Spinal cord (tissue), 10 donors: ENCODE results near the gene ENTPD8. TPM values are rescaled to one million over a fixed set of nuclear protein-coding genes. Genes with fewer than 3 reads are reported as not detected.
"Not testable (repeated sequence)": the region's sequence is repeated elsewhere in the genome, so short reads cannot be mapped to it uniquely, and the experiment has no call there.

ENCODE experiments used
- DNase-seq, 6 donors: peaks; one replicate each; pipeline versions ENCODE4 v3.0.0 to v3.0.0-alpha.2; 2013 to 2015; ENCODE audit warnings: low spot score in 6 of 6, low read depth in 4 of 6
- H3K27ac ChIP-seq: one replicate; pipeline ENCODE4 v1.5.1; 2013; ENCODE audit warnings: low read depth, low read length, control low read depth
- H3K27me3 ChIP-seq: one replicate; pipeline ENCODE4 v1.6.1; 2013; ENCODE audit warnings: low read length; ENCODE audit not compliant: control insufficient read depth, insufficient read depth
- H3K36me3 ChIP-seq: one replicate; pipeline ENCODE4 v1.6.1; 2013; ENCODE audit warnings: low read length; ENCODE audit not compliant: control insufficient read depth, insufficient read depth
- H3K4me1 ChIP-seq: one replicate; pipeline ENCODE4 v1.6.1; 2013; ENCODE audit warnings: low read length; ENCODE audit not compliant: control insufficient read depth, insufficient read depth
- H3K4me3 ChIP-seq: one replicate; pipeline ENCODE4 v1.5.1; 2013; ENCODE audit warnings: low read depth, low read length, control low read depth
- H3K9me3 ChIP-seq: one replicate; pipeline ENCODE4 v1.6.1; 2013; ENCODE audit warnings: low read length; ENCODE audit not compliant: control insufficient read depth, insufficient read depth
- WGBS: methylation state at CpG from one replicate; pipeline ENCODE4 v1.1.5; 2013; ENCODE audit warnings: missing lambda C conversion rate; ENCODE audit not compliant: insufficient coverage; 5-methylcytosine and 5-hydroxymethylcytosine counted together
- polyA plus RNA-seq, 2 donors: library from polyadenylated mRNA; unstranded; fragments of 120-200 nt; gene quantifications; one replicate each; pipeline ENCODE4 v1.2.1, GENCODE V29; 2013; ENCODE audit not compliant: insufficient read length in 2 of 2
- total RNA-seq, 2 donors: library from RNA; depleted of rRNA in 1 of 2; stranded (reverse); fragments of 120-200 nt in 1 of 2; fragments of >200 nt in 1 of 2; gene quantifications; one replicate each; pipeline versions ENCODE4 v1.2.3 to v1.2.4, GENCODE V29; 2013 to 2014
- donor health status: healthy.

The ENTPD8 gene
- total and polyA plus RNA-seq, 4 donors, result 0.39 to 1.1 (median 0.90) TPM; not detected in 1

- no peaks in the 10 kb centered on the region for H3K9me3 ChIP-seq
- H3K27ac ChIP-seq, result no peak overlapping the region
- no peak overlapping the region for H3K4me3 ChIP-seq
- WGBS, result 64% methylated on average over 34 of the region's 34 CpGs
- no peak for DNase-seq
- peaks cover 32% of the 10 kb centered on the region for H3K4me1 ChIP-seq
- H3K27me3 ChIP-seq, result no peaks in the 10 kb centered on the region
- peaks cover 84% of the 10 kb centered on the region for H3K36me3 ChIP-seq
These were observed 53.9 kb downstream of the ENTPD8 start for GRCh38 chr9:137387114-137387890.

GRCh38 chr9:137386507-137387113 lies 54.5 kb downstream of the ENTPD8 start:
- H3K4me1 ChIP-seq, result peaks cover 32% of the 10 kb centered on the region
- 77% methylated on average over 12 of the region's 12 CpGs for WGBS
- H3K27ac ChIP-seq, H3K4me3 ChIP-seq, H3K9me3 ChIP-seq, H3K27me3 ChIP-seq, DNase-seq: not testable (repeated sequence)
- peaks cover 84% of the 10 kb centered on the region for H3K36me3 ChIP-seq

- 88% methylated on average over 19 of the region's 26 CpGs for WGBS
- DNase-seq, result no peak
These were observed 56.0 kb downstream of the ENTPD8 start for GRCh38 chr9:137385061-137385655.

More at GRCh38 chr9:137385061-137385655, 56.0 kb downstream of the ENTPD8 start:
- Histone ChIP-seq H3K27me3 (no peaks in the 10 kb centered on the region), H3K4me3 (no peak overlapping the region), H3K9me3 (no peaks in the 10 kb centered on the region), H3K4me1 (peaks cover 25% of the 10 kb centered on the region), H3K36me3 (peaks cover 75% of the 10 kb centered on the region), H3K27ac (no peak overlapping the region)

Other genes with a start within 250 kb of the ENTPD8 start
- gene TPRN, start 240.6 kb downstream of the ENTPD8 start, total RNA-seq, result 1 to 10 TPM; 6.7 to 9.2 TPM
- gene TPRN, start 240.6 kb downstream of the ENTPD8 start, polyA plus RNA-seq, result 10 to 100 TPM; 24.9 to 30.8 TPM
- 10 to 100 TPM; 28.5 to 34.1 TPM for gene TMEM203, start 235.7 kb downstream of the ENTPD8 start, total RNA-seq
- 10 to 100 TPM; 48.8 to 50.7 TPM for gene TMEM203, start 235.7 kb downstream of the ENTPD8 start, polyA plus RNA-seq
- gene NDOR1, start 235.7 kb downstream of the ENTPD8 start, total RNA-seq, result 1 to 10 TPM; 3.2 to 6.1 TPM
- gene NDOR1, start 235.7 kb downstream of the ENTPD8 start, polyA plus RNA-seq, result 10 to 100 TPM; 18.5 to 23.8 TPM
- gene RNF208, start 219.1 kb downstream of the ENTPD8 start, total RNA-seq, result 1 to 10 TPM; 2.0 to 3.0 TPM
- 10 to 100 TPM; 64.3 to 66.6 TPM for gene RNF208, start 219.1 kb downstream of the ENTPD8 start, polyA plus RNA-seq
- under 1 TPM; 0.69 to 0.94 TPM for gene CYSRT1, start 216.2 kb downstream of the ENTPD8 start, total RNA-seq
- gene CYSRT1, start 216.2 kb downstream of the ENTPD8 start, polyA plus RNA-seq, result 1 to 10 TPM; 3.4 to 4.5 TPM
- gene RNF224, start 213.9 kb downstream of the ENTPD8 start, total RNA-seq, result under 1 TPM in 1 of 2 donors, not detected in 1; 0.06 TPM
- gene RNF224, start 213.9 kb downstream of the ENTPD8 start, polyA plus RNA-seq, result 1 to 10 TPM; 1.3 to 2.2 TPM
- gene SLC34A3, start 210.5 kb downstream of the ENTPD8 start, total RNA-seq, result under 1 TPM in 1 of 2 donors, not detected in 1; 0.06 TPM
- gene SLC34A3, start 210.5 kb downstream of the ENTPD8 start, polyA plus RNA-seq, result 1 to 10 TPM in 1 of 2 donors, under 1 TPM in 1; 0.95 to 1.6 TPM
- 100 to 1,000 TPM; 152 to 247 TPM for gene TUBB4B, start 200.1 kb downstream of the ENTPD8 start, total RNA-seq
- 100 to 1,000 TPM; 436 to 441 TPM for gene TUBB4B, start 200.1 kb downstream of the ENTPD8 start, polyA plus RNA-seq
- not detected for gene STPG3, start 190.1 kb downstream of the ENTPD8 start, total RNA-seq
- gene STPG3, start 190.1 kb downstream of the ENTPD8 start, polyA plus RNA-seq, result under 1 TPM; 0.32 to 0.68 TPM
- gene NELFB, start 186.0 kb downstream of the ENTPD8 start, total RNA-seq, result 10 to 100 TPM; 29.6 to 31.0 TPM
- gene NELFB, start 186.0 kb downstream of the ENTPD8 start, polyA plus RNA-seq, result 10 to 100 TPM; 79.7 to 83.7 TPM
- gene TOR4A, start 163.6 kb downstream of the ENTPD8 start, total RNA-seq, result 1 to 10 TPM; 1.3 to 3.5 TPM
- 1 to 10 TPM; 2.1 to 2.5 TPM for gene TOR4A, start 163.6 kb downstream of the ENTPD8 start, polyA plus RNA-seq
- 1 to 10 TPM; 3.2 to 5.7 TPM for gene NRARP, start 139.1 kb downstream of the ENTPD8 start, total RNA-seq
- gene NRARP, start 139.1 kb downstream of the ENTPD8 start, polyA plus RNA-seq, result 10 to 100 TPM; 14.0 to 15.8 TPM
- gene EXD3, start 18.2 kb downstream of the ENTPD8 start, total RNA-seq, result 10 to 100 TPM in 1 of 2 donors, 1 to 10 TPM in 1; 9.4 to 21.7 TPM
- 10 to 100 TPM; 33.5 to 43.5 TPM for gene EXD3, start 18.2 kb downstream of the ENTPD8 start, polyA plus RNA-seq
- gene NOXA1, start 18.0 kb downstream of the ENTPD8 start, total RNA-seq, result 1 to 10 TPM; 1.4 to 7.1 TPM
- 10 to 100 TPM; 14.2 to 14.6 TPM for gene NOXA1, start 18.0 kb downstream of the ENTPD8 start, polyA plus RNA-seq
- 100 to 1,000 TPM in 1 of 2 donors, 10 to 100 TPM in 1; 29.7 to 103 TPM for gene NSMF, start 18.0 kb upstream of the ENTPD8 start, total RNA-seq
- 100 to 1,000 TPM; 304 to 369 TPM for gene NSMF, start 18.0 kb upstream of the ENTPD8 start, polyA plus RNA-seq
- gene PNPLA7, start 109.0 kb upstream of the ENTPD8 start, total RNA-seq, result 1 to 10 TPM in 1 of 2 donors, under 1 TPM in 1; 0.89 to 2.2 TPM
- gene PNPLA7, start 109.0 kb upstream of the ENTPD8 start, polyA plus RNA-seq, result 1 to 10 TPM; 6.5 to 6.6 TPM
- 10 to 100 TPM; 21.5 to 45.1 TPM for gene MRPL41, start 110.5 kb upstream of the ENTPD8 start, total RNA-seq
- 10 to 100 TPM; 52.2 to 64.0 TPM for gene MRPL41, start 110.5 kb upstream of the ENTPD8 start, polyA plus RNA-seq
- 10 to 100 TPM; 21.7 to 43.2 TPM for gene DPH7, start 137.6 kb upstream of the ENTPD8 start, total RNA-seq
- 10 to 100 TPM; 47.6 to 82.1 TPM for gene DPH7, start 137.6 kb upstream of the ENTPD8 start, polyA plus RNA-seq
- gene ZMYND19, start 149.2 kb upstream of the ENTPD8 start, total RNA-seq, result 10 to 100 TPM; 10.2 to 28.5 TPM
- 10 to 100 TPM; 39.9 to 41.8 TPM for gene ZMYND19, start 149.2 kb upstream of the ENTPD8 start, polyA plus RNA-seq
- gene ARRDC1, start 164.3 kb upstream of the ENTPD8 start, total RNA-seq, result 10 to 100 TPM; 12.7 to 31.0 TPM
- gene ARRDC1, start 164.3 kb upstream of the ENTPD8 start, polyA plus RNA-seq, result 10 to 100 TPM; 43.8 to 54.3 TPM
- 10 to 100 TPM; 35.8 to 51.7 TPM for gene EHMT1, start 177.6 kb upstream of the ENTPD8 start, total RNA-seq
- 10 to 100 TPM; 62.6 to 86.2 TPM for gene EHMT1, start 177.6 kb upstream of the ENTPD8 start, polyA plus RNA-seq